Measurements from ENCODE around the gene CHD9. TPM values are rescaled to one million over a fixed set of nuclear protein-coding genes. Genes with fewer than 3 reads are reported as not detected.
A peak's percentile ranks its signal among the peaks of the same experiment; 100 is the strongest.

CHD9 gene
- total and polyA plus RNA-seq, 9 of the 15 experiments (the other 6 are each of a cell fraction or from before 2014, with no cell fraction given) = 29.0 to 69.3 (median 40.6) TPM

GRCh38 chr16:53341792-53342191, 287.0 kb downstream of the CHD9 start:
- CTCF ChIA-PET (ENCODE audit: low intra/inter-chr PET ratio) = no interaction called here
- Histone ChIP-seq H3K79me2 (ENCODE audit: control insufficient read depth, insufficient read depth, low read length) (no peaks in the 10 kb centered on the region), H3K9ac (ENCODE audit: insufficient read depth in 1 of 2, low read depth in 2 of 2, low read length in 2 of 2) (no peak overlapping the region), H3K4me2 (ENCODE audit: insufficient read depth, low read length) (no peak overlapping the region), H3K9me1 (ENCODE audit: control insufficient read depth, insufficient read depth, low read length) (no peaks in the 10 kb centered on the region), H3K9me3 (replicated peaks; ENCODE audit: control insufficient read depth, insufficient read depth, low read depth, low read length) (no peaks in the 10 kb centered on the region), H3K4me1 (replicated peaks in 1 of 2; ENCODE audit: control insufficient read depth in 2 of 2, insufficient read depth in 2 of 2, low read length in 2 of 2) (no peaks in the 10 kb centered on the region), H3K27me3 (ENCODE audit: control insufficient read depth in 2 of 2, insufficient read depth in 2 of 2, low read length in 2 of 2) (peaks cover 3 to 6% of the 10 kb centered on the region in 2 experiments; a peak in 3 of 5 replicates), H2AFZ (ENCODE audit: low read depth, low read length) (no peak overlapping the region), H4K20me1 (replicated peaks; ENCODE audit: control insufficient read depth, insufficient read depth, low read length) (no peaks in the 10 kb centered on the region), H3K36me3 (ENCODE audit: control insufficient read depth, insufficient read depth, low read length) (no peaks in the 10 kb centered on the region), H3K4me3 (no peak overlapping the region), H3K27ac (ENCODE audit: extremely low read depth, low read depth, low read length) (no peak overlapping the region)
- DNase-seq (ENCODE audit: extremely low read depth in 1 of 4, low spot score in 3 of 4) (no peak), ATAC-seq (no peak), FAIRE-seq (no peak)
- in situ Hi-C loops (cut with MboI) (no loop called here), intact Hi-C loops (cut with micrococcal nuclease) (no loop called here)
- no peak for TF ChIP-seq ARID2 (IDR thresholded peaks at IDR 0.05)
- TF ChIP-seq ZNF75A (CRISPR knock-in tag; IDR thresholded peaks at IDR 0.05) = no peak
- no peak for TF ChIP-seq TGIF2 (CRISPR knock-in tag; IDR thresholded peaks at IDR 0.05)
- BruUV-seq (replicated peaks) = no TSS peak
- POLR2A ChIA-PET = no interaction called here
- 1% methylated on average over 6 of the region's 6 CpGs for WGBS (ENCODE audit: insufficient coverage, low coverage, missing lambda C conversion rate)

- Histone ChIP-seq H3K9me3 (replicated peaks; ENCODE audit: control insufficient read depth, insufficient read depth, low read depth, low read length) (no peaks in the 10 kb centered on the region), H3K4me3 (no peak overlapping the region), H3K4me2 (ENCODE audit: insufficient read depth, low read length) (no peak overlapping the region), H3K27me3 (ENCODE audit: control insufficient read depth in 2 of 2, insufficient read depth in 2 of 2, low read length in 2 of 2) (peaks cover 2 to 22% of the 10 kb centered on the region in 2 experiments; a peak in 2 of 5 replicates), H3K4me1 (replicated peaks in 1 of 2; ENCODE audit: control insufficient read depth in 2 of 2, insufficient read depth in 2 of 2, low read length in 2 of 2) (no peaks in the 10 kb centered on the region), H4K20me1 (replicated peaks; ENCODE audit: control insufficient read depth, insufficient read depth, low read length) (no peaks in the 10 kb centered on the region), H3K79me2 (ENCODE audit: control insufficient read depth, insufficient read depth, low read length) (no peaks in the 10 kb centered on the region), H3K27ac (ENCODE audit: extremely low read depth, low read depth, low read length) (no peak overlapping the region), H2AFZ (ENCODE audit: low read depth, low read length) (no peak overlapping the region), H3K9ac (ENCODE audit: insufficient read depth in 1 of 2, low read depth in 2 of 2, low read length in 2 of 2) (no peak overlapping the region), H3K36me3 (ENCODE audit: control insufficient read depth, insufficient read depth, low read length) (no peaks in the 10 kb centered on the region), H3K9me1 (ENCODE audit: control insufficient read depth, insufficient read depth, low read length) (no peaks in the 10 kb centered on the region)
- ATAC-seq = peak; percentile 21; the same call in 1 of the 3 replicates
- WGBS (ENCODE audit: insufficient coverage, low coverage, missing lambda C conversion rate) = 0% methylated on average over 11 of the region's 11 CpGs
- in situ Hi-C loops (cut with MboI) = no loop called here
- DNase-seq (ENCODE audit: extremely low read depth in 1 of 4, low spot score in 3 of 4) = no peak
- BruUV-seq (replicated peaks) = no TSS peak
- TF ChIP-seq, protein P1, sequence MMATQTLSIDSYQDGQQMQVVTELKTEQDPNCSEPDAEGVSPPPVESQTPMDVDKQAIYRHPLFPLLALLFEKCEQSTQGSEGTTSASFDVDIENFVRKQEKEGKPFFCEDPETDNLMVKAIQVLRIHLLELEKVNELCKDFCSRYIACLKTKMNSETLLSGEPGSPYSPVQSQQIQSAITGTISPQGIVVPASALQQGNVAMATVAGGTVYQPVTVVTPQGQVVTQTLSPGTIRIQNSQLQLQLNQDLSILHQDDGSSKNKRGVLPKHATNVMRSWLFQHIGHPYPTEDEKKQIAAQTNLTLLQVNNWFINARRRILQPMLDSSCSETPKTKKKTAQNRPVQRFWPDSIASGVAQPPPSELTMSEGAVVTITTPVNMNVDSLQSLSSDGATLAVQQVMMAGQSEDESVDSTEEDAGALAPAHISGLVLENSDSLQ (IDR thresholded peaks at IDR 0.05) = no peak
- no peak for TF ChIP-seq SREBF2 (CRISPR knock-in tag; IDR thresholded peaks at IDR 0.05)
- no peak for TF ChIP-seq E2F4 (CRISPR knock-in tag; IDR thresholded peaks at IDR 0.05; ENCODE audit: low read depth)
- TF ChIP-seq TBP (optimal IDR thresholded peaks at IDR 0.05; ENCODE audit: low read depth, low read length) = no peak
- TF ChIP-seq, protein P2, sequence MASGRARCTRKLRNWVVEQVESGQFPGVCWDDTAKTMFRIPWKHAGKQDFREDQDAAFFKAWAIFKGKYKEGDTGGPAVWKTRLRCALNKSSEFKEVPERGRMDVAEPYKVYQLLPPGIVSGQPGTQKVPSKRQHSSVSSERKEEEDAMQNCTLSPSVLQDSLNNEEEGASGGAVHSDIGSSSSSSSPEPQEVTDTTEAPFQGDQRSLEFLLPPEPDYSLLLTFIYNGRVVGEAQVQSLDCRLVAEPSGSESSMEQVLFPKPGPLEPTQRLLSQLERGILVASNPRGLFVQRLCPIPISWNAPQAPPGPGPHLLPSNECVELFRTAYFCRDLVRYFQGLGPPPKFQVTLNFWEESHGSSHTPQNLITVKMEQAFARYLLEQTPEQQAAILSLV (tag; IDR thresholded peaks at IDR 0.05) = no peak
- intact Hi-C loops (cut with micrococcal nuclease) = no loop called here
- POLR2A ChIA-PET = interaction anchor here (0.6 kb wide), 1 partner anchor 13 kb away, joined by 3 read pairs; no protein-coding TSS in a partner anchor
- no peak for FAIRE-seq
- CTCF ChIA-PET (ENCODE audit: low intra/inter-chr PET ratio) = no interaction called here
These were observed 300.3 kb downstream of the CHD9 start for GRCh38 chr16:53355064-53355463.
